GM12875 (cell line): Measurements from ENCODE around the gene MBNL2.

ENCODE experiments used
- H3K4me3 ChIP-seq: one replicate; pipeline ENCODE4 v1.5.1; 2011; ENCODE audit warnings: low read depth, low read length, control low read depth
- CTCF ChIP-seq: IDR thresholded peaks from 2 replicates; pipeline ENCODE4 v1.5.1; 2011; ENCODE audit warnings: low read depth, mild to moderate bottlenecking, control low read depth, inconsistent platforms, low read length, moderate library complexity, borderline replicate concordance; ENCODE audit not compliant: insufficient read depth

Gene MBNL2

GRCh38 chr13:97380696-97381095, 158.6 kb downstream of the MBNL2 start:
- no peak for TF ChIP-seq CTCF
- H3K4me3 ChIP-seq = no peak overlapping the region

GRCh38 chr13:97381189-97381588, 159.1 kb downstream of the MBNL2 start:
- H3K4me3 ChIP-seq = no peak overlapping the region
- TF ChIP-seq CTCF = no peak

GRCh38 chr13:97382276-97382675, 160.1 kb downstream of the MBNL2 start:
- no peak for TF ChIP-seq CTCF
- no peak overlapping the region for H3K4me3 ChIP-seq

GRCh38 chr13:97384371-97384770, 162.2 kb downstream of the MBNL2 start:
- no peak overlapping the region for H3K4me3 ChIP-seq
- no peak for TF ChIP-seq CTCF

GRCh38 chr13:97385146-97385545, 163.0 kb downstream of the MBNL2 start:
- TF ChIP-seq CTCF = no peak
- H3K4me3 ChIP-seq = no peak overlapping the region

- no peak for TF ChIP-seq CTCF
- no peak overlapping the region for H3K4me3 ChIP-seq
Observed at GRCh38 chr13:97385854-97386253, 163.7 kb downstream of the MBNL2 start.

GRCh38 chr13:97386801-97387484, 164.8 kb downstream of the MBNL2 start:
- no peak for TF ChIP-seq CTCF
- no peak overlapping the region for H3K4me3 ChIP-seq
